Fibroblast of villous mesenchyme (primary cell): Measurements from ENCODE around the gene ZP1. TPM values are rescaled to one million over a fixed set of nuclear protein-coding genes. Genes with fewer than 3 reads are reported as not detected.
"Not testable (repeated sequence)": the region's sequence is repeated elsewhere in the genome, so short reads cannot be mapped to it uniquely, and the experiment has no call there.

Experiments
- DNase-seq: peaks from one replicate; pipeline ENCODE4 v3.0.0-alpha.2; 2010; ENCODE audit warnings: low read depth
- H3K4me3 ChIP-seq: 2 replicates; pipeline ENCODE4 v1.5.1; 2011; ENCODE audit warnings: low read depth, mild to moderate bottlenecking, low read length
- CTCF ChIP-seq: IDR thresholded peaks from 2 replicates; pipeline ENCODE4 v1.5.1; 2012; ENCODE audit warnings: low read depth, mild to moderate bottlenecking, low read length; ENCODE audit not compliant: insufficient read depth
- total RNA-seq: library from RNA; depleted of rRNA; stranded (reverse); fragments of >200 nt; gene quantifications from 2 replicates; pipeline ENCODE4 v1.2.3, GENCODE V29; 2012

The ZP1 gene
- total RNA-seq, 1 donor, result not detected

DNA sequence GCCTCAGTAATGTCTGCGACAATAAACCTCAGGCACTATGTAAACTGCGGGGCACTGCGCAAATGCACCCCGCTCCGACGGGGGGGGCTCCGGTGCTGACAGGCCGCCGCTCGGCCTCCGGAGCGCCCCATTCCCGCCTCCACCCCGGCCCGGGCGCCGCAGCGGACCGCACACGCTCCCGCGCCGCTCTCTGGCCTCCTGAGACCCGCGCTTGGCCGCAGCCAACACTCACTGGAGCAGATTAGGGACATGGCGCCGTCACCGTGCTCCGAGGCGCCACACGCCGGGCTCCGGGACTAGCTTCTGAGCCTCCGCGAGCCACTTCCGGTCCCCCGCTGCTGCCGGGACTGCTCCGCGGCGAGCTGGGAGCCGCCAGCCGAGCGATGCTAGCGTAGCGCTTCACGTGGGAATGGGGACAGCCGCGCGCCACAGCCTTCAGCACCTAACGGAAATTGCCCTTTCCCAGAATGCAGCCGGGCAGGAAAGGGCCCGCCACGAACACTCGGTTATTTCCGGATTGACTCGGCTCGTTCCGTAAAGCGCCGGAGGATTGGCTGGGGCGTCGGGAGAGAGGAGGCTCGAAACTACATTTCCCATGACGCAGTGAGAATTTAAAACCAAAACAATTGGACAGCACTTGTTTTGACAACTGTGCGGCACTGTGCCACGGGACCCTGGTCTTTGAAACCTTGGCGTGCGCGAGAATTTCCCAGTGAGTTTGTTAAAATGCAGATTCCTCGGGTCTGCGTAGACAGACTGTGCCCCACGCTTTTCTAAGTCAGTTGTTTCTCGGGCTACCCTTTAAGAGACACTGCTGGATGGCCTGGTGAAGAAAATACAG is 39.0 kb downstream of the ZP1 start, which contains the start of gene PRPF19:
PRPF19 (minus strand) TSS at position 454 of the 841 bp plus-strand sequence; CDS start at position 251, 203 bp downstream.
- DNase-seq, result peak; percentile 97
- no peak for TF ChIP-seq CTCF
- H3K4me3 ChIP-seq, result peak within 1 kb of the TSS; percentile 88

DNA sequence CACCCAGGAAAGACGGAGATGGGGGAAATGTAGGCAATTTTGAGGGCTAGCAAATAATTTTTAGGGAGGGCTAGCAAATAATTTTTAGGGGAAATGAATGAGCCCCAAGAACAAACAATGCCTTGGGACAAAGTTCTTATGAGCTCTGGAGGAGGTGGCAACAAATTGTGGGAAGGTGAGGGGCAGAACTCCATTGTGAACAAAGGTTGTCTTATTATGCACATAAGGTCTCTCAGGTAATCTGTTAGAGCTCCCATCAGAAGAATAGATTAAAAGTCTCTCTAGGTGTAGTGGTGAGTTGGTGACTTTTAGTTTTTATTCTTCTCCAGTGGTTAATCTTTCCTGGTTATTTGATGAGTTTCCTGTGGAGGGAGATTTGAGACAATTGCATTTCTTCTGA is 41.5 kb downstream of the ZP1 start:
- DNase-seq, result no peak
- no peak for TF ChIP-seq CTCF
- no peak overlapping the region for H3K4me3 ChIP-seq

DNA sequence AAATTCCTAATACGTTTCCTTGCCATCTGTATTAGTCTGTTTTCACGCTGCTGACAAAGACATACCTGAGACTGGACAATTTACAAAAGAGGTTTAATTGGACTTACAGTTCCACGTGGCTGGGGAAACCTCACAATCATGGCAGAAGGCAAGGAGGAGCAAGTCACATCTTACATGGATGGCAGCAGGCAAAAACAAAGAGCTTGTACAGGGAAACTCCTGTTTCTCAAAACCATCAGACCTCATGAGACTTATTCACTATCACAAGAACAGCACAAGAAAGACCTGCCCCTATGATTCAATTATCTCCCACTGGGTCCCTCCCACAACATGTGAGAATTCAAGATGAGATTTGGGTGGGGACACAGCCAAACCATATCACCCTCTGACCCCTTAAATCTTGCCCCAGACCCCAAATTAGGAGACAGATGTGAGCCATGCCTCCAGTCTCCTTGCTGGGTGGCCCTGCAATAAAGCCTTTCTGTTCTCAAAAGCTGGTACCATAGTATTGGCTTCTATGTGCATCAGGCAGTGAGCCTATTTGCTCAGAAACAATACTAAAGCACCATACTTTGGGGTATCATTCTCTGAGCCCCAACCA is 42.4 kb downstream of the ZP1 start:
- H3K4me3 ChIP-seq, DNase-seq: not testable (repeated sequence)

- no peak for DNase-seq
- no peak overlapping the region for H3K4me3 ChIP-seq
- no peak for TF ChIP-seq CTCF
These were observed 42.9 kb downstream of the ZP1 start for GRCh38 chr11:60910281-60910687.

DNA sequence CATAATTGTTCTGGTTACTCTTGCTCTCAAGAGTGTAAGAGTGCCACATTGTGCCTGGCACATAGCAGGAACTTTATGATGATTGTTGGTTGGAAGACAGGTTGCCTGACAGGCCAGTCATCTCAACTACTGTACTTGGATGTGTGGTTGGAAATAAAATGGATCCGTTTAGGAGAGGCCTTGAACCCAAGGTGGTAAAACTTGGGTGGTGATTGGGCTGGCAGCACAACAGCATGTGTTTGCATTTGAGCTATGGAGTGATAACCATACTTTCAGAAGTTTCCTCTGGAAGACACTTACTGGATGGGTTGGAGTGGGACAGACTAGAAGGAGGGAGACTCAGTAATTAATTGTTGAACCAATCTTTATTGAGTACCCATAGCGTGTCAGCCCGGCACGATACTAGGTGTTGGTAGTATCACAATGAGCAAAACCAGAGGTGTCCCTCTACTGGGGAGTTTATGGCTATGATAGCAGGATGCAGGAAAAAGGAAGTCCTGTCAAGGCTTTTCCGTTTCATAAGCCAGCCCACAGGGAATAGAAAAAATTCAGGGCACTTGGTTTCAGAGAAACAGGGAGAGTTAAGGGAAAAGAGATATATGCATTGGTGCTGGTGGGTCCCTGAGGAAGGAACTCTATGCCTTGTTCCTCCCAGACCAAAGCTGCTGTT is 43.5 kb downstream of the ZP1 start:
- no peak for TF ChIP-seq CTCF
- DNase-seq, result no peak
- no peak overlapping the region for H3K4me3 ChIP-seq

DNA sequence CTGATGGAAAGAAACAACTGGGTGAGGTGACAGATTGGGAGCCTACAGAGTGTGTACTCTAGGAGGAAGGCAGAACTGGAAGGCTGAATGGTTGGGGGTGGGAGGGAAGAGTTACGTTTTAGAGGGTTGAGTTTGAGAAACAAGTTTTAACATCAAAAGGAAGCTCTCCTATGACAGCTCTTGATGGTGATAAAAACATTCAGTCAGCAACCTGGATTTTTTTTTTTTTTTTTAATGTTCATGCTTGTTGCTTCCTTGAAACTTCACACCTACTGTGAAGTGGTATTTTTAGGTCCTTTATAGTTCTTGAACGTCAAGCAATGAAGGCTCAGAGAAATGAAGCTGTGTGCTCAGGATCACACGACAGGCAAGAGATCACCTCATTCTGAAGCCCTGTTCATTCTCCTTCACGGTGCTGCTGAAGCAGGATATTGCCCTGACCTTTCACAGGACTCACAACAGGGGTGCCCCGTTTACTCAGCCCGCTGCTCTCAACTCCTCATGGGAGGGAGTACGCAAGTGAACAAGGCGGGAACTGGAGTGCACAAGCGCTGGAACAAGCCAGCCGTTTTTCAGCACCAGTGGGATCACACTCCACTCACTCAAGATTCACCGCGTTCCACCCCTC is 45.0 kb downstream of the ZP1 start:
- no peak for DNase-seq
- TF ChIP-seq CTCF, result no peak
- no peak overlapping the region for H3K4me3 ChIP-seq

DNA sequence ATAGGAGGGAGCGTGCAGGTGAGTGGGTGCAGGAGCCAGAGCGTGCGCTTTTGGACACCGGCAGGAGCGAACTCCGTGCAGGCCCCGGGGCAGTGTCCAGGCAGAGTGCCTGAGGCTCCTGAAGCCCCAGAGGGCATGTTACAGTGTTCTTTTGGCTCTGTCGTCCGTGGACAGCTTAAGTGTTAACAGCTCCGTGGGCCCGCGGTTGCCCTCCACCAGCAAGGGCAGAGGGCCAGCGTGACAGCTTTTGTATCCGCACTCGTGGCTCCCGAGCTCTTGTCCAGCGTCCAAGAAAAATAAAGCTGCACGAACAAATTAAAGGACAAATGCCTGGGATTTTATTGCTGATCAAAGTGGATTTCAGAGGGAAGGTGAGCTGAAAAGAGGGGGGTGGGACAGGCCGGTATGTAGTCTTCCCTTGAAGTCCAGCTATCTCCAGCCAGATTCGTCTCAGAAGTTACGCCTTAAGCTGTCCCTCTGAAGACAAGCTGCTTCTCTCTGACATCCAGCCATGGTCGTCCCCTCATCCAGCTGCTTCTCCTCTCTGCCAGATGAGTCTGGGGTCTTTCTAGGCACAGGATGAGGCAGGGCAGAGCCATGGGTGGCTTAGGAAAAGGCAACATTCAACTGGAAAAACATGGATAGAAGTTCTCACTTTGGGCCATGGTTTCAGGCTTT is 45.6 kb downstream of the ZP1 start:
- H3K4me3 ChIP-seq, result peak overlapping the region; percentile 68
- no peak for DNase-seq
- no peak for TF ChIP-seq CTCF
